Loucy (cell line): ENCODE data around the gene DRD1.

Experiments
- CTCF ChIP-seq: fragments of 200-600 bp; sonication (generic); conservative IDR thresholded peaks from 2 replicates; pipeline ENCODE4 v1.5.1; 2014; ENCODE audit warnings: mild to moderate bottlenecking, antibody characterized with exemption, low read length
- EZH2phosphoT487 ChIP-seq: fragments of 200-600 bp; IDR thresholded peaks from 2 replicates; pipeline ENCODE4 v1.6.1; 2018; ENCODE audit warnings: antibody characterized with exemption, mild to moderate bottlenecking, moderate library complexity, borderline replicate concordance

GRCh38 chr5:175483337-175483736, 39.4 kb upstream of the DRD1 start:
- TF ChIP-seq CTCF: no peak
- TF ChIP-seq EZH2phosphoT487: no peak
